ENCODE data around the gene PTGS2. TPM values are rescaled to one million over a fixed set of nuclear protein-coding genes. Genes with fewer than 3 reads are reported as not detected.

The PTGS2 gene
- total RNA-seq, 2 experiments from 2014 or later: 0.61 to 0.88 TPM

GRCh38 chr1:186715887-186716809 is 35.9 kb upstream of the PTGS2 start:
- Histone ChIP-seq H3K4me1 (ENCODE audit: insufficient read depth, low read length) (no peaks in the 10 kb centered on the region), H3K27me3 (ENCODE audit: control insufficient read depth in 1 of 2, insufficient read depth in 2 of 2, low read length in 2 of 2) (no peaks in the 10 kb centered on the region), H3K27ac (ENCODE audit: low read depth in 1 of 2, low read length in 2 of 2) (no peak overlapping the region), H3K36me3 (ENCODE audit: insufficient read depth, low read length) (no peaks in the 10 kb centered on the region), H3K4me3 (ENCODE audit: low read length) (no peak overlapping the region), H3K9me3 (ENCODE audit: control insufficient read depth in 1 of 2, insufficient read depth in 1 of 2, low read length in 2 of 2) (no peaks in the 10 kb centered on the region)
- Mint-ChIP-seq H3K27me3 (no peaks in the 10 kb centered on the region), H3K4me1 (ENCODE audit: low read depth) (no peaks in the 10 kb centered on the region), H3K27ac (no peak overlapping the region), H3K9me3 (peaks cover 1% of the 10 kb centered on the region), H3K36me3 (ENCODE audit: low read depth) (no peaks in the 10 kb centered on the region), H3K4me3 (no peak overlapping the region)
- DNase-seq (no peak), ATAC-seq (ENCODE audit: poor library complexity) (no peak)
- intact Hi-C loops (cut with DNase I, micrococcal nuclease): no loop called here
- TF ChIP-seq, protein P1, sequence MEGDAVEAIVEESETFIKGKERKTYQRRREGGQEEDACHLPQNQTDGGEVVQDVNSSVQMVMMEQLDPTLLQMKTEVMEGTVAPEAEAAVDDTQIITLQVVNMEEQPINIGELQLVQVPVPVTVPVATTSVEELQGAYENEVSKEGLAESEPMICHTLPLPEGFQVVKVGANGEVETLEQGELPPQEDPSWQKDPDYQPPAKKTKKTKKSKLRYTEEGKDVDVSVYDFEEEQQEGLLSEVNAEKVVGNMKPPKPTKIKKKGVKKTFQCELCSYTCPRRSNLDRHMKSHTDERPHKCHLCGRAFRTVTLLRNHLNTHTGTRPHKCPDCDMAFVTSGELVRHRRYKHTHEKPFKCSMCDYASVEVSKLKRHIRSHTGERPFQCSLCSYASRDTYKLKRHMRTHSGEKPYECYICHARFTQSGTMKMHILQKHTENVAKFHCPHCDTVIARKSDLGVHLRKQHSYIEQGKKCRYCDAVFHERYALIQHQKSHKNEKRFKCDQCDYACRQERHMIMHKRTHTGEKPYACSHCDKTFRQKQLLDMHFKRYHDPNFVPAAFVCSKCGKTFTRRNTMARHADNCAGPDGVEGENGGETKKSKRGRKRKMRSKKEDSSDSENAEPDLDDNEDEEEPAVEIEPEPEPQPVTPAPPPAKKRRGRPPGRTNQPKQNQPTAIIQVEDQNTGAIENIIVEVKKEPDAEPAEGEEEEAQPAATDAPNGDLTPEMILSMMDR (IDR thresholded peaks at IDR 0.05): no peak
- POLR2A ChIA-PET: no interaction called here
- CTCF ChIA-PET: no interaction called here

GRCh38 chr1:186710696-186711095 is 30.5 kb upstream of the PTGS2 start:
- Mint-ChIP-seq H3K9me3 (peaks cover 1% of the 10 kb centered on the region), H3K27me3 (no peaks in the 10 kb centered on the region), H3K36me3 (ENCODE audit: low read depth) (no peaks in the 10 kb centered on the region), H3K4me3 (no peak overlapping the region), H3K4me1 (ENCODE audit: low read depth) (no peaks in the 10 kb centered on the region), H3K27ac (no peak overlapping the region)
- ChIA-PET CTCF (no interaction called here), POLR2A (no interaction called here)
- H3K9me3 ChIP-seq (ENCODE audit: control insufficient read depth in 1 of 2, insufficient read depth in 1 of 2, low read length in 2 of 2): no peaks in the 10 kb centered on the region
- no peak for ATAC-seq (ENCODE audit: poor library complexity)
- no peaks in the 10 kb centered on the region for H3K4me1 ChIP-seq (ENCODE audit: insufficient read depth, low read length)
- no peak overlapping the region for H3K4me3 ChIP-seq (ENCODE audit: low read length)
- TF ChIP-seq, protein P1 (IDR thresholded peaks at IDR 0.05): no peak
- H3K27ac ChIP-seq (ENCODE audit: low read depth in 1 of 2, low read length in 2 of 2): no peak overlapping the region
- DNase-seq: no peak
- no peaks in the 10 kb centered on the region for H3K36me3 ChIP-seq (ENCODE audit: insufficient read depth, low read length)
- intact Hi-C loops (cut with DNase I, micrococcal nuclease): no loop called here
- H3K27me3 ChIP-seq (ENCODE audit: control insufficient read depth in 1 of 2, insufficient read depth in 2 of 2, low read length in 2 of 2): no peaks in the 10 kb centered on the region

GRCh38 chr1:186708694-186709097 is 28.5 kb upstream of the PTGS2 start:
- ATAC-seq (ENCODE audit: poor library complexity) (no peak), DNase-seq (peak in 1 of 14 experiments; percentile 3)
- no peak overlapping the region for H3K27ac ChIP-seq (ENCODE audit: low read depth in 1 of 2, low read length in 2 of 2)
- ChIA-PET CTCF (no interaction called here), POLR2A (no interaction called here)
- no peaks in the 10 kb centered on the region for H3K4me1 ChIP-seq (ENCODE audit: insufficient read depth, low read length)
- intact Hi-C loops (cut with DNase I, micrococcal nuclease): no loop called here
- no peaks in the 10 kb centered on the region for H3K4me1 Mint-ChIP-seq (ENCODE audit: low read depth)
- H3K27me3 Mint-ChIP-seq: no peaks in the 10 kb centered on the region
- H3K36me3 Mint-ChIP-seq (ENCODE audit: low read depth): no peaks in the 10 kb centered on the region
- peaks cover 1% of the 10 kb centered on the region for H3K9me3 Mint-ChIP-seq
- no peak overlapping the region for H3K4me3 Mint-ChIP-seq
- TF ChIP-seq, protein P1 (IDR thresholded peaks at IDR 0.05): no peak
- H3K27me3 ChIP-seq (ENCODE audit: control insufficient read depth in 1 of 2, insufficient read depth in 2 of 2, low read length in 2 of 2): no peaks in the 10 kb centered on the region
- no peaks in the 10 kb centered on the region for H3K36me3 ChIP-seq (ENCODE audit: insufficient read depth, low read length)
- no peaks in the 10 kb centered on the region for H3K9me3 ChIP-seq (ENCODE audit: control insufficient read depth in 1 of 2, insufficient read depth in 1 of 2, low read length in 2 of 2)
- no peak overlapping the region for H3K27ac Mint-ChIP-seq
- no peak overlapping the region for H3K4me3 ChIP-seq (ENCODE audit: low read length)
